HG03354 (cell line): Measurements from ENCODE around the gene VCL.
A peak's percentile ranks its signal among the peaks of the same experiment; 100 is the strongest.
"Not testable (repeated sequence)": the region's sequence is repeated elsewhere in the genome, so short reads cannot be mapped to it uniquely, and the experiment has no call there.

Experiments used
- ATAC-seq: cut with Tn5 transposase; IDR thresholded peaks from one replicate; pipeline ENCODE4 v1.9.1; 2021; ENCODE audit warnings: mild to moderate bottlenecking; ENCODE audit not compliant: unreplicated experiment, poor library complexity, severe bottlenecking

Gene VCL

GRCh38 chr10:74135452-74135851, 137.5 kb downstream of the VCL start:
- no peak for ATAC-seq

- no peak for ATAC-seq
Observed at GRCh38 chr10:74137992-74138391, 140.1 kb downstream of the VCL start.

GRCh38 chr10:74138596-74138995, 140.7 kb downstream of the VCL start:
- ATAC-seq: not testable (repeated sequence)

- no peak for ATAC-seq
Observed at GRCh38 chr10:74139981-74140380, 142.1 kb downstream of the VCL start.

- ATAC-seq: no peak
Observed at GRCh38 chr10:74140553-74140952, 142.6 kb downstream of the VCL start.

GRCh38 chr10:74145133-74145532, 147.2 kb downstream of the VCL start:
- ATAC-seq: no peak

- not testable (repeated sequence) for ATAC-seq
Observed at GRCh38 chr10:74146980-74147379, 149.1 kb downstream of the VCL start.

- ATAC-seq: peak; percentile 49
Observed at GRCh38 chr10:74150204-74150989, 152.5 kb downstream of the VCL start, which contains the start of gene AP3M1. Gene AP3M1, minus strand, starts transcription at chr10:74150828. Its CDS starts 12,449 bp downstream, at chr10:74138379.

GRCh38 chr10:74150990-74151878, 153.3 kb downstream of the VCL start, which contains the start of gene ADK:
Gene ADK, plus strand, starts transcription at chr10:74151221. Its CDS starts 58 bp downstream, at chr10:74151279.
- ATAC-seq: peak; percentile 87

- ATAC-seq: no peak
Observed at GRCh38 chr10:74151879-74152722, 154.2 kb downstream of the VCL start.

- no peak for ATAC-seq
Observed at GRCh38 chr10:74153123-74153522, 155.2 kb downstream of the VCL start.

GRCh38 chr10:74153676-74154075, 155.8 kb downstream of the VCL start:
- ATAC-seq: no peak

- peak; percentile 51 for ATAC-seq
Observed at GRCh38 chr10:74156919-74157289, 159.0 kb downstream of the VCL start.

- no peak for ATAC-seq
Observed at GRCh38 chr10:74160013-74160412, 162.1 kb downstream of the VCL start.

GRCh38 chr10:74163319-74164068, 165.6 kb downstream of the VCL start:
- ATAC-seq: no peak

GRCh38 chr10:74164716-74165529, 167.0 kb downstream of the VCL start:
- ATAC-seq: no peak

GRCh38 chr10:74165530-74165901, 167.6 kb downstream of the VCL start:
- ATAC-seq: no peak

- ATAC-seq: no peak
Observed at GRCh38 chr10:74167443-74167842, 169.5 kb downstream of the VCL start.
